GM20000 (cell line): ENCODE data around the gene CDKN2D.

Experiments
- DNase-seq: peaks from one replicate; pipeline ENCODE4 v3.0.0; 2012; ENCODE audit warnings: low spot score
- TF ChIP-seq, protein P1 (sequence below): IDR thresholded peaks from 2 replicates; pipeline ENCODE4 v1.5.1; 2012; ENCODE audit warnings: mild to moderate bottlenecking, control low read depth; ENCODE audit errors: extremely low read depth, missing control alignments

CDKN2D gene

DNA sequence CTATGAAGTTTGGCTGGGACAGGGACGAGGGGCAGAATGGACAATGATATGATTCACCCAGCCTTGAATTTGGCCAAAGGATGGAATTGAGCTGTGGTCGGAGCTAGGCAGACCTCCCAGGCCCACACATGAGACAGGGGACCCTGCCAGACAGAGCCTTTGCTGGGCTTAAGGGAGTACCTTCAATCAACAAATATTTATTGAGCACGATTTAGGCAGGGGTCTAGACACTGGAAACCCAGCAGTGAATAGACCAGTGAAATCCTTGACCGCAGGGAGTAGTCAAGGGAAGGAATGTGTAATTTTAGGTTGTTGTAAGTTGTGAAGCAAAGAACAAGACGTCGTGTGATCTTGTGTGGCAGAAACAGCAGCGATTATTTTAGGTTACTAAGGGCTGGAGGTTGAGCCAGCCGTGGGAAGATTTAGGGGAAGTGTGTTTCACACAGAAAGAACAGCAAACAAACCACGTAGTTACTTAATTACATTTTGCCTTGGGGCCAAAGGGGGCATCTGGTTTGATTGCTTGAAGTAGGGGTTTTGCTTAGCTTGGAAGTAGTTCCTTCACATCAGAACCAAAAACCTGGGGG, 35.2 kb upstream of the CDKN2D start:
- peak; percentile 73 for DNase-seq

DNA sequence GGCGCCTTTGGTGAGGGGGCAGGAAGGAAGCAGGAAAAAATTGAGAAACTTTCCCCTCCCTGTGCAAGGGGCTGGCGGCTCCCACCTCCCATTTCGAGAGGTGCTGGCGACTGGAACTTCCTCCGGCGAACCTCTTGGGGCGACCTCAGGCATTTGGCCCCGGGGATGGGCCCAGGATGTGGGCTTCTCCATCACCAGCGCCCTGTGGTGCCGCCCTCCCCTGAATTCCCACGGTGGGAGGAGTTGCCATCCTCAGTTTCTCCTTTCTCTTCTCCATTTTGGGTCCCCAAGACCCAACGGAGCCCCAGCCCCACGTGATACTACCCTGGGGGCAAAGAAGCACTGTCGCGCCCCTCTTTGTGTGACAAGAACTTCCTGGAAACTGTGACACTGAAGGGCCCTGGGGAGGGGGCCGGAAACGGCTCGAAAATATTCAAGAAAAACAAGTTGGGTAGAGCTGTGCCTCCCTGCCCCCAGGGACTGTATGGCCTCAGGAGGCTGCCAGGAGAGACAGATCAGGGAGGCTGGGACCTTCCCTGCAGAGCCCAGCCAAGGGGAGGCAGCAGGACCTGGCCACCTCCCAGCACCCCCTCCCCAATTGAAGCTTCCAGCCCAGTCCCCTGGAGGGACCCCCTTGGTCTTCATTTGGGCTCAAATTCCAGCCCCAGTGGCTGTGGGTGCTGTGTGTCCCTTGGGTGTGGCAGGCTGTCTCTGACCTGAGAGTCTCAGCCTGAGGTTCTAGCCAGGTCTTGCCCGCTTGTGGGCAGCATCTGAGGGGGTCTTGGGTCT, 34.5 kb upstream of the CDKN2D start:
- TF ChIP-seq, protein P1, sequence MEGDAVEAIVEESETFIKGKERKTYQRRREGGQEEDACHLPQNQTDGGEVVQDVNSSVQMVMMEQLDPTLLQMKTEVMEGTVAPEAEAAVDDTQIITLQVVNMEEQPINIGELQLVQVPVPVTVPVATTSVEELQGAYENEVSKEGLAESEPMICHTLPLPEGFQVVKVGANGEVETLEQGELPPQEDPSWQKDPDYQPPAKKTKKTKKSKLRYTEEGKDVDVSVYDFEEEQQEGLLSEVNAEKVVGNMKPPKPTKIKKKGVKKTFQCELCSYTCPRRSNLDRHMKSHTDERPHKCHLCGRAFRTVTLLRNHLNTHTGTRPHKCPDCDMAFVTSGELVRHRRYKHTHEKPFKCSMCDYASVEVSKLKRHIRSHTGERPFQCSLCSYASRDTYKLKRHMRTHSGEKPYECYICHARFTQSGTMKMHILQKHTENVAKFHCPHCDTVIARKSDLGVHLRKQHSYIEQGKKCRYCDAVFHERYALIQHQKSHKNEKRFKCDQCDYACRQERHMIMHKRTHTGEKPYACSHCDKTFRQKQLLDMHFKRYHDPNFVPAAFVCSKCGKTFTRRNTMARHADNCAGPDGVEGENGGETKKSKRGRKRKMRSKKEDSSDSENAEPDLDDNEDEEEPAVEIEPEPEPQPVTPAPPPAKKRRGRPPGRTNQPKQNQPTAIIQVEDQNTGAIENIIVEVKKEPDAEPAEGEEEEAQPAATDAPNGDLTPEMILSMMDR: no peak
- DNase-seq: peak; percentile 71

More for the DNA sequence above, 35.2 kb upstream of the CDKN2D start:
- TF ChIP-seq, protein P1: no peak

DNA sequence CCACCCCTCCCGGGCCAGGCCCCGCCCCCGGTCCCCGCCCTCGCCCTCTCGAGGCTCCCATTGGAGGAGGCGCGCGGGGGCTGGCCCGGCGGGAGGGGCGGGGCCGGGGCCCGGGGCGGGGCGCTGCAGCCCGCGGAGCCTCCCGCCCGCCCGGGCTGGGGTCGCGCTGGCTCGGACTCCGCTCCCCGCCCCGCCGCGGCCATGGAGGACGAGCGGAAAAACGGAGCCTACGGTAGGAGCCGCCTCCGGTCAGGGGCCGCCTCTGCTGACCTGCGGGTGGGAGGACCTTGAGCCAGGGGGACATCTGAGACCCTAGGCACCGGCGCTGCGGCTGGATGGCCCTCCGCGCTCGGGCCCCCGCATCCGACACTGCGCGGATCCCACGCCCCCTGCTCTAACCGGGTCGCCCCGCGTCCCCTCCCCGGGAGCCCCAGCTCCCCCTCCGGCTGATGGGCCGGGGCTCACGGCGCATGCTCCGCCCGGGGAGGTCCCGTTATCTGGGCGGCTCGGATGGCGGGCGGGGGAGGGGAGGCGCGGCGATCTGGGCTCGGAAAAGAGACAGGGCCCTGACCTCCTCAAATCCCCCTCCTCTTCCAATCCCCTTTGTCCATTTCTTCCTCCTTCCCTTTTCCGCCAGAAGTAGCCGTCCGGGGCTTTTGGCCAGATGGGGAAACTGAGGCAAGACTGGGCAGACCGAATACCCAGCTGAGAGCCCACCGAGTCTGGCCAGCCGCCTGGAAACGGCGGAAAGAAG, 33.7 kb upstream of the CDKN2D start:
- TF ChIP-seq, protein P1: no peak
- peak; percentile 98 for DNase-seq

GRCh38 chr19:10601999-10602329, 33.2 kb upstream of the CDKN2D start:
- DNase-seq: no peak
- TF ChIP-seq, protein P1: no peak

- TF ChIP-seq, protein P1: no peak
- DNase-seq: no peak
Observed at GRCh38 chr19:10600149-10600548, 31.4 kb upstream of the CDKN2D start.

DNA sequence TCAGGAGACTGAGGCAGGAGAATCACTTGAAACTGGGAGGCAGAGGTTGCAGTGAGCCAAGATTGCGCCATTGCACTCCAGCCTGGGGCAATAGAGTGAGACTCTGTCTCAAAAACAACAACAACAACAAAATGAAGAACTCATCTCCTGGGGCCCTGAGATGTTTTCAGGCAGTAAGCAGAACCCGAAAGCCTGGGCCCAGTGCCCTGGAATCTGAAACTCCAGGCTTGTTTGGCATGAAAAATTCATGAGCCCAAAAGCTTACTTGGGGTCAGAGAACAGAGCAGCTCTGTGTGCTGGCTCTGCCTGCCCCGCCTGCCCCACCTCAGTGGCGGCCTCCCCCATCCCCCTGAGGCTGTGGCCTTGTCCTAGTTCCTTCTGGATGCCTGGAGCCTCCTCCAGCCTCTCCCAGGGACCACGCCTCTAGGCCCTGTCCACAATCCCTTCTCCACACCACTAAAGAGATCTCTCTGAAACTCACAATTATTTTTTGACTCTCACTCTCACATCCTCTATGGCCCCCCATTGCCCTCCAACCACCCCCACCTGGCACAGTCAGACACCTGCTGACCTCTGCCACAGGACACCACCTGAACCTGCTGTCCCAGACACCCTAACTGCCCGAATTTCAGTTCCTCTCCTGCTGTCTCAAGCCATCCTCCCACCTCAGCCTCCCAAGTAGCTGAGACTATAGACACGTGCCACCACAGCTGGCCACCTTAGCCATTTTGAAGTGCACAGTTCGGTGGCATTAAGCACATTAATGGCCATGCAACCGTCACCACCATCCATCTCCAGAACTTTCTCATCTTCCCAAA, 25.2 kb upstream of the CDKN2D start:
- TF ChIP-seq, protein P1: no peak
- no peak for DNase-seq
